ENCODE measurements around the gene ANAPC16.

DNA sequence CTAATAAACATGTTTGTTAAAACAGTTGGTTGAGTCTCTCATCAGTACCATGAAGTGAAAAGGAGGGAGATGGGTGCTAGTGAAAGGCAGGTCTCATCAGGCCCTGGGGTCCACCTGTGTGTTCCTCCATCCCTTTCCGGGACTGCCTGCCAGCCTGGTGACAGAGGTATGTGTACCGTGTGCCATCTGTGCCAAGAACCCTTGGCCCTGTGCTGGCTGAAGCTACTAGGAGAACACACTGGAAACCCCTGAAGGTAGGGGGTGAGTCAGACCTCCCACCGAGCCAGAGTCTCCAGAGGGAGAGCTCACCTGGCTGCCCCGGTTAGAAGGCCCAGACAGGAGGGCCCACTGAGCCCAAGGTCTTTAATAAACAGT lies 60.2 kb downstream of the ANAPC16 start:
- TF ChIP-seq EZH2 (IDR thresholded peaks at IDR 0.05), result no peak
- TF ChIP-seq POLR2AphosphoS5 (IDR thresholded peaks at IDR 0.05; ENCODE audit: borderline replicate concordance, low read depth, low read length), result no peak
- no peak for TF ChIP-seq FOXP2 (optimal IDR thresholded peaks at IDR 0.05; ENCODE audit: control extremely low read depth, extremely low read length, insufficient read depth)

Data from SK-N-MC (cell line).